KMS-11 (cell line): ENCODE measurements around the gene FAF2.
"Not testable (repeated sequence)": the region's sequence is repeated elsewhere in the genome, so short reads cannot be mapped to it uniquely, and the experiment has no call there.

Source experiments
- H2AFZ ChIP-seq: fragments of 200-600 bp; sonication (generic); 2 replicates; pipeline ENCODE4 v1.6.1; 2016; ENCODE audit warnings: antibody characterized with exemption, mixed run types, low read depth
- H3K27ac ChIP-seq: fragments of 200-600 bp; sonication (generic); 2 replicates; pipeline ENCODE4 v1.6.1; 2016; ENCODE audit warnings: mild to moderate bottlenecking, mixed run types
- H3K27me3 ChIP-seq: fragments of 200-600 bp; sonication (generic); 2 replicates; pipeline ENCODE4 v1.6.1; 2017; ENCODE audit warnings: mild to moderate bottlenecking, low read depth, mixed run types, moderate library complexity; ENCODE audit not compliant: insufficient read depth
- H3K36me3 ChIP-seq: fragments of 200-600 bp; sonication (generic); 2 replicates; pipeline ENCODE4 v1.6.1; 2017; ENCODE audit warnings: mild to moderate bottlenecking, mixed run types; ENCODE audit not compliant: insufficient read depth
- H3K4me1 ChIP-seq: fragments of 200-600 bp; sonication (generic); 2 replicates; pipeline ENCODE4 v1.6.1; 2016; ENCODE audit warnings: mild to moderate bottlenecking, low read depth, mixed run types; ENCODE audit not compliant: poor library complexity, severe bottlenecking
- H3K4me2 ChIP-seq: fragments of 200-600 bp; sonication (generic); 2 replicates; pipeline ENCODE4 v1.7.0; 2016; ENCODE audit warnings: mild to moderate bottlenecking, mixed run types
- H3K4me3 ChIP-seq: fragments of 200-600 bp; sonication (generic); IDR thresholded peaks from 2 replicates; pipeline ENCODE4 v1.6.1; 2017; ENCODE audit warnings: low read depth, low read length, mixed read lengths; ENCODE audit not compliant: insufficient read depth
- H3K79me2 ChIP-seq: fragments of 200-600 bp; sonication (generic); 2 replicates; pipeline ENCODE4 v1.6.1; 2016; ENCODE audit warnings: low read depth, mixed run types; ENCODE audit not compliant: insufficient read depth
- H3K9ac ChIP-seq: fragments of 200-600 bp; sonication (generic); 2 replicates; pipeline ENCODE4 v1.6.1; 2016; ENCODE audit warnings: mild to moderate bottlenecking, mixed run types
- H4K20me1 ChIP-seq: fragments of 200-600 bp; sonication (generic); 2 replicates; pipeline ENCODE4 v1.6.1; 2016; ENCODE audit warnings: mild to moderate bottlenecking, mixed run types; ENCODE audit not compliant: insufficient read depth
- CTCF ChIP-seq: fragments of 200-600 bp; sonication (generic); conservative IDR thresholded peaks from 2 replicates; pipeline ENCODE4 v1.6.1; 2017; ENCODE audit warnings: low read depth, mild to moderate bottlenecking, antibody characterized with exemption, low read length, moderate library complexity, mixed read lengths

FAF2 gene

GRCh38 chr5:176548967-176549444 is 100.8 kb downstream of the FAF2 start, which contains the start of gene CDHR2:
Gene CDHR2, plus strand, starts transcription at chr5:176549342. Its CDS starts 16,011 bp downstream, at chr5:176565353.
- H2AFZ ChIP-seq, result no peak within 1 kb of the TSS
- H3K4me2 ChIP-seq, result no peak within 1 kb of the TSS
- H3K4me3 ChIP-seq, result no peak within 1 kb of the TSS
- no peak for TF ChIP-seq CTCF
- no peaks in the 10 kb centered on the region for H3K27me3 ChIP-seq
- H3K9ac ChIP-seq, result no peak within 1 kb of the TSS
- H3K27ac ChIP-seq, result no peak within 1 kb of the TSS
- H3K36me3 ChIP-seq, result no peaks in the 10 kb centered on the region
- peaks cover 5% of the 10 kb centered on the region for H3K4me1 ChIP-seq
- no peaks in the 10 kb centered on the region for H3K79me2 ChIP-seq
- no peaks in the 10 kb centered on the region for H4K20me1 ChIP-seq

- no peak overlapping the region for H3K27ac ChIP-seq
- H3K4me2 ChIP-seq, result no peak overlapping the region
- TF ChIP-seq CTCF, result no peak
- H3K27me3 ChIP-seq, result no peaks in the 10 kb centered on the region
- H3K4me1 ChIP-seq, result no peaks in the 10 kb centered on the region
- H2AFZ ChIP-seq, result no peak overlapping the region
- H3K9ac ChIP-seq, result no peak overlapping the region
- H3K36me3 ChIP-seq, result no peaks in the 10 kb centered on the region
- H3K4me3 ChIP-seq, result no peak overlapping the region
- H3K79me2 ChIP-seq, result no peaks in the 10 kb centered on the region
- no peaks in the 10 kb centered on the region for H4K20me1 ChIP-seq
Observed at GRCh38 chr5:176549871-176550270, 101.7 kb downstream of the FAF2 start.

GRCh38 chr5:176550275-176550831 is 102.2 kb downstream of the FAF2 start:
- no peak overlapping the region for H2AFZ ChIP-seq
- H3K9ac ChIP-seq, result no peak overlapping the region
- no peaks in the 10 kb centered on the region for H3K36me3 ChIP-seq
- no peak overlapping the region for H3K4me2 ChIP-seq
- TF ChIP-seq CTCF, result no peak
- H3K27me3 ChIP-seq, result no peaks in the 10 kb centered on the region
- no peaks in the 10 kb centered on the region for H3K4me1 ChIP-seq
- H3K79me2 ChIP-seq, result no peaks in the 10 kb centered on the region
- no peak overlapping the region for H3K27ac ChIP-seq
- no peak overlapping the region for H3K4me3 ChIP-seq
- H4K20me1 ChIP-seq, result no peaks in the 10 kb centered on the region

GRCh38 chr5:176550937-176551336 is 102.8 kb downstream of the FAF2 start:
- not testable (repeated sequence) for H4K20me1 ChIP-seq, H3K9ac ChIP-seq, H3K27ac ChIP-seq, H2AFZ ChIP-seq, H3K4me3 ChIP-seq, H3K27me3 ChIP-seq, H3K4me2 ChIP-seq, H3K79me2 ChIP-seq, H3K4me1 ChIP-seq, H3K36me3 ChIP-seq

- no peaks in the 10 kb centered on the region for H3K36me3 ChIP-seq
- H3K27me3 ChIP-seq, result no peaks in the 10 kb centered on the region
- no peak overlapping the region for H3K4me3 ChIP-seq
- H3K4me2 ChIP-seq, result no peak overlapping the region
- no peak overlapping the region for H3K27ac ChIP-seq
- H4K20me1 ChIP-seq, result no peaks in the 10 kb centered on the region
- no peak overlapping the region for H2AFZ ChIP-seq
- no peak overlapping the region for H3K9ac ChIP-seq
- no peaks in the 10 kb centered on the region for H3K4me1 ChIP-seq
- no peak for TF ChIP-seq CTCF
- H3K79me2 ChIP-seq, result no peaks in the 10 kb centered on the region
Observed at GRCh38 chr5:176552332-176552869, 104.2 kb downstream of the FAF2 start.
